Measurements from ENCODE around the gene C7. TPM values are rescaled to one million over a fixed set of nuclear protein-coding genes. Genes with fewer than 3 reads are reported as not detected.

The C7 gene
- total RNA-seq, 2 donors from 2014 or later, result 14.7 to 23.3 TPM

DNA sequence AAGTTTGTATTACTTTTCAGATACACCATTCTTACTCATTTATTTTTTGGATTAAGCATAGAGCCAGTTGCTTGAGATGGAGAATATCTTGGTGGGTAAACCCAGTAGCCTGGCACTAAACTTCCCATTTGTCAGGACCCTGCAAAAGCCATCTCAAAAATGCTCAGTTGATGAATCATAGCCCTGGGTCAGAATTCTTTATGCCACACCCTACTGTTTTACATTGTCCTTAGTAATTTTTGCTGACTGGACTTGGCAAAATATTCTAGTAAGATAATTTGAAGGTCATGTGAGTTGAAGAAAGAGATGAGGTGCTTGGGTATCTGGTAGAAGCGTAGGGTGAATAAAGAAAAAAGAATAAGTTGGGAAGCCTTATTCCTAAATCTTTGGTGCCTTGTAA, 50.7 kb downstream of the C7 start:
- TF ChIP-seq, protein P1, sequence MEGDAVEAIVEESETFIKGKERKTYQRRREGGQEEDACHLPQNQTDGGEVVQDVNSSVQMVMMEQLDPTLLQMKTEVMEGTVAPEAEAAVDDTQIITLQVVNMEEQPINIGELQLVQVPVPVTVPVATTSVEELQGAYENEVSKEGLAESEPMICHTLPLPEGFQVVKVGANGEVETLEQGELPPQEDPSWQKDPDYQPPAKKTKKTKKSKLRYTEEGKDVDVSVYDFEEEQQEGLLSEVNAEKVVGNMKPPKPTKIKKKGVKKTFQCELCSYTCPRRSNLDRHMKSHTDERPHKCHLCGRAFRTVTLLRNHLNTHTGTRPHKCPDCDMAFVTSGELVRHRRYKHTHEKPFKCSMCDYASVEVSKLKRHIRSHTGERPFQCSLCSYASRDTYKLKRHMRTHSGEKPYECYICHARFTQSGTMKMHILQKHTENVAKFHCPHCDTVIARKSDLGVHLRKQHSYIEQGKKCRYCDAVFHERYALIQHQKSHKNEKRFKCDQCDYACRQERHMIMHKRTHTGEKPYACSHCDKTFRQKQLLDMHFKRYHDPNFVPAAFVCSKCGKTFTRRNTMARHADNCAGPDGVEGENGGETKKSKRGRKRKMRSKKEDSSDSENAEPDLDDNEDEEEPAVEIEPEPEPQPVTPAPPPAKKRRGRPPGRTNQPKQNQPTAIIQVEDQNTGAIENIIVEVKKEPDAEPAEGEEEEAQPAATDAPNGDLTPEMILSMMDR (IDR thresholded peaks at IDR 0.05), result no peak
- H3K27ac ChIP-seq, result no peak overlapping the region
- intact Hi-C loops (cut with DNase I), result no loop called here
- H3K9ac ChIP-seq (ENCODE audit: low read depth in 2 of 2, low read length in 2 of 2), result no peak overlapping the region
- no peaks in the 10 kb centered on the region for H3K36me3 ChIP-seq
- no peak for DNase-seq
- H3K4me1 ChIP-seq, result no peaks in the 10 kb centered on the region
- H3K9me3 ChIP-seq, result no peaks in the 10 kb centered on the region
- H3K4me3 ChIP-seq, result no peak overlapping the region
- H3K27me3 ChIP-seq, result no peaks in the 10 kb centered on the region

DNA sequence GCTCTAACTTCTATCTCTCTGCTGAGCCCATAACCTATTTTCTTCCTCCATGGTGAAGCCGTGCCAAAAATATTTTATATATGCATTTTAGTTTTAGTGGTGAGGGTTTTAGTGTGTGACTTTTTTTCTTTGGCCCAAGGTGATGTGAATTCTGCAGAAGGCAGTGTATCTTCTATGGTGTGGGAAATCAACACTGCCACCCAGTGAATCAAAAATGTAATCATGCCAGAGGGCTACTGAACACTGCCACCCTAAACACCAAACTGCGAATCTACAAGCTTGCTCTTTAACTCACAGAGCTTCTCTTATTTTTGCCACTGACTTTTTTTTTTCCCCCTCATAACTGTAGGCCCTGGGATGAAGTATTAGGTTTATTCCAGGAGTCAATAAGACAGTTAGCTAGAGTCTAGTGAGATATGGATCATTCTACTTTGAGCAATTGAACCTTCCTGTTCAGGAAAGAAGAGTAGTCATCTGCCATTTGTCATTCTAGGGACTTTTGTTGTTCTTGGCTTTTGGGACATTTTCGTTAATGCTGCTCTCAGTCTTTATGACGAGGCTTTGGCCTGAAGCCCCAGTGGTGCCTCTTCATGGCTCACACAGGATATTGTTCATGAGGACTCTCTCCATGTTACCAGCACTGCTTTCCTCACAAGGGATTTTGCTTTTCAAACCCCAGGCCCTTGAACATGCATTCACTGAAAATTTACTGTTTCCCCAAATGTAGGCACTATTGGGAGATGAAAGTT, 53.1 kb downstream of the C7 start:
- DNase-seq, result no peak
- Histone ChIP-seq H3K4me3 (no peak overlapping the region), H3K36me3 (no peaks in the 10 kb centered on the region), H3K9ac (ENCODE audit: low read depth in 2 of 2, low read length in 2 of 2) (no peak overlapping the region), H3K27ac (no peak overlapping the region), H3K9me3 (no peaks in the 10 kb centered on the region), H3K4me1 (no peaks in the 10 kb centered on the region), H3K27me3 (no peaks in the 10 kb centered on the region)
- TF ChIP-seq, protein P1 (IDR thresholded peaks at IDR 0.05), result no peak
- intact Hi-C loops (cut with DNase I), result no loop called here

DNA sequence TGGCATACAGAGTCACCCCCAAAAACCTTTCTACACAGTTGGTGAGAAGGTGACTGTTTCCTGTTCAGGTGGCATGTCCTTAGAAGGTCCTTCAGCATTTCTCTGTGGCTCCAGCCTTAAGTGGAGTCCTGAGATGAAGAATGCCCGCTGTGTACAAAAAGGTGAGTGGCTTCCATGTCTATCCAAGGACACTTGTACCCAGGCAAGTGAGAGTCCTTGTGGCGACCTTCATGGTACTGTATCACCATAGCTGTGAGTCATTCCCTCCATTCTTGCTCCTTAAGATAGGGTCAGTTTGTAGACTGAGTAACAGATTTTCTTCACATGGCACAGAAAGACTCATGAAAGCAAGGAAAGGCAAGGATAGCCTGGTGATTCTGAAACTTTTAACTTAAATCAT, 63.1 kb downstream of the C7 start:
- Histone ChIP-seq H3K36me3 (no peaks in the 10 kb centered on the region), H3K4me1 (no peaks in the 10 kb centered on the region), H3K9me3 (no peaks in the 10 kb centered on the region), H3K27ac (no peak overlapping the region), H3K27me3 (no peaks in the 10 kb centered on the region), H3K9ac (ENCODE audit: low read depth in 2 of 2, low read length in 2 of 2) (no peak overlapping the region), H3K4me3 (no peak overlapping the region)
- DNase-seq, result no peak
- TF ChIP-seq, protein P1 (IDR thresholded peaks at IDR 0.05), result no peak
- intact Hi-C loops (cut with DNase I), result no loop called here

DNA sequence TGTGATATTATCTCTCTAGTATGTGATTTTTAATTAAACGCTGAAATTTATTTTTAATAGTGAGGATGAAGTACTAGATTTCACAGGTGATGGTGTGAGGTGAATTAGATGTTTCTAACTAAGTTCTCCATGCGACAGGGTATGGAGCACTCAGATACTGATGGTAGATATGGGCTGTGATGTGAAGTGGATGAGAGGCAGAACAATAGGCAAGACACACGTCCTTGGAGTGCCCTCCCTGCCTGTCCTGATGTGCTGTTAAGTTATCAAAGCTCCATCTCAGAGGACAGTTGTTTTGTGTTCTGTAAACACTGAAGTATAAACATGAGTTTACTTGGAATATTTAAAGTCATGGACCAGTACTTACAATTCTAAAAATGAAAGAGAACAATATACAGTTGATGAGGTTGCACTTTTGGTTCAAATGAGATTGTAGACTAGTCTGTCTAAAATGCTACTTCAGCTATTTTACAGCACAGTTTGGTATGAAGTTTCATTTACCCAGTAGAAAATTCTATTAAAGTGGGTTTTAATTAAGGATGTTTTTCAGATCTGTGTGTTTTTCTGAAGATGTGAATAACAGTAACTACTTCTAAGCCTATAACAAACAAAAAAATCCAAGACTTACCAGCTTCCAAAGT, 64.2 kb downstream of the C7 start:
- no peaks in the 10 kb centered on the region for H3K4me1 ChIP-seq
- DNase-seq, result no peak
- H3K27ac ChIP-seq, result no peak overlapping the region
- intact Hi-C loops (cut with DNase I), result no loop called here
- H3K4me3 ChIP-seq, result no peak overlapping the region
- H3K9me3 ChIP-seq, result no peaks in the 10 kb centered on the region
- no peaks in the 10 kb centered on the region for H3K36me3 ChIP-seq
- no peak overlapping the region for H3K9ac ChIP-seq (ENCODE audit: low read depth in 2 of 2, low read length in 2 of 2)
- TF ChIP-seq, protein P1 (IDR thresholded peaks at IDR 0.05), result no peak
- H3K27me3 ChIP-seq, result no peaks in the 10 kb centered on the region

DNA sequence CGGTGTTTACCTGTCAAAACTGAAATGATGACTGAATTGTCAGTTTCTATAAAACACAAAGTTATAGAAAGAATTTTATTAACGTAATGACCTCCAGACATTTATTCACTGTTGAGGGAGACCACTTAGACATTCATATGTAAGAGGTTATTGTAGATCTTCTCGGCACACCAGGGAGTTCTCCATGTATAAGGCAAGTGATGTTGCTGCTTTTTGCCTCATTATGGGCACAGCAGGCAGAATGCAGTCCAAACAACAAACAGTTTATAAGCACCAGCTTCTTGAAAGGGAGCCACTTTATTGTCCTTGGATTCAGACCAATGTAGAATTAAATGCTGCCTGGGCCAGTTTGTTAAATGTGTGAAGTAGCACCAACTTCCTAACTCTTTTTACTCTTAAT, 66.7 kb downstream of the C7 start:
- Histone ChIP-seq H3K9ac (ENCODE audit: low read depth in 2 of 2, low read length in 2 of 2) (no peak overlapping the region), H3K4me3 (no peak overlapping the region), H3K4me1 (no peaks in the 10 kb centered on the region), H3K27me3 (no peaks in the 10 kb centered on the region), H3K9me3 (no peaks in the 10 kb centered on the region), H3K27ac (no peak overlapping the region), H3K36me3 (no peaks in the 10 kb centered on the region)
- no peak for DNase-seq
- TF ChIP-seq, protein P1 (IDR thresholded peaks at IDR 0.05), result no peak
- intact Hi-C loops (cut with DNase I), result no loop called here

Data from colonic mucosa (tissue), 4 donors.